GM21786 (cell line): ENCODE results near the gene PLCG1.
A peak's percentile ranks its signal among the peaks of the same experiment; 100 is the strongest.
"Not testable (repeated sequence)": the region's sequence is repeated elsewhere in the genome, so short reads cannot be mapped to it uniquely, and the experiment has no call there.

ENCODE experiments used
- ATAC-seq: cut with Tn5 transposase; IDR thresholded peaks from one replicate; pipeline ENCODE4 v1.9.1; 2021; ENCODE audit not compliant: unreplicated experiment

Gene PLCG1

GRCh38 chr20:41136680-41137613 lies at the start of gene PLCG1:
PLCG1 (plus strand) TSS chr20:41137543; CDS start chr20:41137642, 99 bp downstream.
- peak; percentile 41 for ATAC-seq

GRCh38 chr20:41087777-41088176 lies 49.6 kb upstream of the PLCG1 start:
- no peak for ATAC-seq

DNA sequence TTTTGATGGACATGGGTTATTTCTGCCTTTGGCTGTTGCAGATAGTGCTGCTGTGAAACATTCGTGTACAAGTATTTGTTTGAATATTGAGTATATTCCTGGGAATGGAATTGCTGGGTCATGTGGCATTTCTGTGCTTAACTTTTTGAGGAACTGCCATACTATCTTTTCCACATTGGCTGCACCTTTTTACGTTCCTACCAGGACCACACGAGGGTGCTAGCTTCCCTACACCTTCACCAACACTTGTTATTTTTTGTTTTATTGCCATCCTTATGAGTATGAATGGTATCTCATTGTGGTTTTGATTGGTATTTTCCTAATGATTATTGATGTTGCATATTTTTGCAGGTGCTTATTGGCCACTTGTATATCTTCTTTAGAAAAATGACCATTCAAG lies 47.8 kb upstream of the PLCG1 start:
- no peak for ATAC-seq

DNA sequence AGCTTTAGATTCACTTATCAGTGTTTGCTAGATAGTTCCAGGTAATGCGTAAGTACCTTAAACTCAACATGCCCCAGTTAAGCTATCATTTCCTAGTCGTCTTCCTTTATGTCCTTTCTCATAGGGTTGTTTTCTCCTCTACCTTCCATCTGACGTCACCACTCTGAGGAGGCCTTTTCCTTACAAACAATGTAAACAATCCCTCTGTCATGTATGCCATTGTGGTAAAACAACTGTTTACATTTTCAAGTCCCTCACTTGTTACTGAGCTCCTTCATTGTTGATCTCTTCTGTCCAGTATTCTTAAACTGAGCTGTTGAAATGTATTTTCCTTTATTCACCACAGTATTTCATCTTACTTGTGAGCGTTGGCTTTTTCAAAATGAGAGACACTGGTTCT lies 45.4 kb upstream of the PLCG1 start:
- no peak for ATAC-seq

- no peak for ATAC-seq
Observed at GRCh38 chr20:41094353-41095055, 42.8 kb upstream of the PLCG1 start.

DNA sequence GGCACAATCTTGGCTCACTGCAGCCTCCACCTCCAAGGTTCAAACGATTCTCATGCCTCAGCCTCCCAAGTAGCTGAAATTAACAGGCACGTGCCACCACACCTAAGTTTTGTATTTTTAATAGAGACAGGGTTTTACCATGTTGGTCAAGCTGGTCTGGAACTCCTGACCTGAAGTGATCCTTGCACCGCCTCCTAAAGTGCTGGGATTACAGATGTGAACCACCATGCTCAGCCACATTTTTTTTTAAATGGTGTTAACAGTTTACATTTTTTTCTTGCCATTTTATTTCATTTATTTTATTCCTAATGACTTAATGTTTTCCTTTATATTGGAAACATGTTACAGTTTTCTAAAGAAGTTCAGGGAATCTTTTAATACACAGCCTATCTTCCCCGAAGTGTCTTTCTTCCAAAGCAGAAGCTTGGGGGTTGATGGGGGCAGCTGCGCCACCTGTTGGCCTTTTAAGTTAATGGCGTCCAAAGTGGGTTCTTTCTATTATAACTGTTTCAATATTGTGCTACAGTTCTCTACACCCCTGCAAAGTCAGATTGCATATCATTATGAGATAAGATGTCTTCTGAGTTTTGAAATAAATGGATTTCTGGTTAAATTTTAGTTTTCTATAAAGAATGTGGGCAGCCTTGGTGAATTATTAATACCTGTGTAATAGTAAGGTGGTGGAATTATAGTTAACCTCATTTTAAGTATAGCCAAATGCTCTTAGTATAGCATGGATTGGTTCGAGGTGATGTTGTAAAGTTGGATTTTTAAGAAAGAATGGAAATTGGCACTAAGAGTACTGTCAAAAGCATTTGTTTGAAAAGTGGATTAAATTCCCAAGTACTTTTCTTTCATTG lies 42.0 kb upstream of the PLCG1 start:
- ATAC-seq, result no peak

GRCh38 chr20:41098703-41099250 lies 38.6 kb upstream of the PLCG1 start:
- no peak for ATAC-seq

DNA sequence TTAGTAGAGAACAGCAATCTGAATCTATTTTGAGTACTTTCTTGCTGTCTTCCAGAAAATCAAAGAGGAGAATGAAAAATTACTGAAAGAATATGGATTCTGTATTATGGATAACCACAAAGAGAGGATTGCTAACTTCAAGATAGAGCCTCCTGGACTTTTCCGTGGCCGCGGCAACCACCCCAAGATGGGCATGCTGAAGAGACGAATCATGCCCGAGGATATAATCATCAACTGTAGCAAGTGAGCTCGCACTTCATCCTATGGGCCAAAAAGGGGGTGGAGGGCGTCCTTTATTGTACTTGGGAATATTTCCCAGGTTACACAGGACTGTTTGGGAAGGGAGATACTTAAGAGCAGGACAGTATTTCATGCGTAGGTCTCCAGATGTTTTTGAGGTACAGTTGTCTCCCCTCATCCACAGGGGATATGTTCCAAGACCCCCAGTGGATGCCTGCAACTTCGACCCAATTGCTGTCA lies 37.3 kb upstream of the PLCG1 start:
- no peak for ATAC-seq

GRCh38 chr20:41101660-41102059 lies 35.7 kb upstream of the PLCG1 start:
- ATAC-seq, result no peak

DNA sequence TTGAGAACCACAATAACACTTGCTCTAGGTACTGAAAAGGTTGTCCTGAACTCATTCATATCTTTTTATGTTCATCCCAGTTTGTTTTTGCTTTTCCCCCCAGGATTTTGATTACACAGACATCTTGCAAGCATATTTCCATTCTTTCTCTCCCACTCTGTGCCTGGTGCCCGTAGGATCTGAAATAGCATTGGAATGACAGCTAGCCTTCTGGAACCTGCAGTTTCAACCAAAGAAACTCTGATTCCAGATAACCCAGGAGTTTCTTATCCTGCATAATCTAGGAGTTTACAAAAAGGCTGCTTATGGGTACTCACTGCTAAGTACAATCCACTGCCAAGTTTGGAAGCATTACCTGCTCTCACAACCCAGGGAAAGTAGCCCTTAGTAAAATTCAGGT lies 28.8 kb upstream of the PLCG1 start:
- no peak for ATAC-seq

DNA sequence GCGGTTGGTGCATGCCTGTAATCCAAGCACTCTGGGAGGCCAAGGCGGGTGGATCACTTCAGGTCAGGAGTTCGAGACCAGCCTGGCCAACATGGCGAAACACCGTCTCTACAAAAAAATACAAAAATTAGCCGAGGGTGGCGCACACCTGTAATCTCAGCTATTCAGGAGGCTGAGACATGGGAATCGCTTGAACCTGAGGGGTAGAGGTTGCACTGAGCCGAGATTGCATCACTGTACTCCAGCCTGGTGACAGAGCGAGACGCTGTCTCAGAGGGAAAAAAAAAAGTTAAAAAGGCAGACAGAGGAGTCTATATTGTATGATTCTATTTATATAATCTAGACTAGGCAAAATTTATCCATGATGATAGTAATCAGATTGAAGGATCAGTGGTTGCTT lies 27.3 kb upstream of the PLCG1 start:
- ATAC-seq, result no peak

DNA sequence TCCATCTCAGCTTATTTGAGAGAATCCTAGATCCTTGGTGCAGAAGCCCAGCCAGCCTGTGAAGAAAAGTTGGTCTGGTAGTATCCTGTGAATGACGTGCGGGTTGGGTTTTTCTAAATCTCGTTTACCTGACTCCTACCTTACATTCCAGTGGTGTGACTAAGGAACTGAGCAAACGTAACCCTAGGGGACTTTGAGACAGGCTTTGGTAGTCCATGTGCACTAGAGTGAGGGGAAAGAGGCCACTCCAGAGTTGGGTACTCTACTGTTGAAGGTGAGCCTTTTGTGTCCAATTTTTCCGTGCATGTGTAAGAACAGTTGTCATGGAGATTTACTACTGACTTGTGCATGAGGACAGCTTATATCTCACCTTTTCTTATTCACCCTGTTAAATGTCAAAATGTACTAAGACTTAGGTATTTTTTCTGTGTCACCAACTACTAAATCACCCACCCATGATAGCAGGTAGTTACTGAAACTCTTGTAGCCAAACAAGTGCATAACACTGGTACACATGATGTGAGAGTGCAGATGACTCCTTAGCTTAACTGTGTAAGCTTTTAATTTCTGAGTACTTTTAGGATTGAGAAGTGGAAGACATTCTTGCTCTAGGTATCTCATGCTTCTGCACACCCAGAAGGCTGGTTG lies 26.3 kb upstream of the PLCG1 start:
- ATAC-seq, result no peak

DNA sequence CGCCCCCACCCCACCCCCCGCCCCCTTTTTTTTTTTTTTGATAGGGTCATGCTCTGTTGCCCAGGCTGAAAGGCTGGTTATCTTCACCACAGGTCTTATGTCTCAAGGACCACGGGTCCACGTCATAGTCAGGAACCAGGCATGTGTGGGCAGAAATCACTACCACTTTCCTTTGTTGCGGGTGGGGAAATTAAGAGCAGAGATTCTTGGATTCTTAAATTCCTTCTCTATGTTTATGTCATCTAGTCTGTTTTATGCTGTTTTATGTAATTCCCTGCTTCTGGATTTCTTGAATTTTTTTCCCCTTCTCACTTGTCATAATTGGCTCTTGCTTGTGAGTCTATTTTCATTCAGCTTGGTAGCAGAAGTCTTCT lies 25.8 kb upstream of the PLCG1 start:
- ATAC-seq, result no peak

GRCh38 chr20:41116282-41116956 lies 20.9 kb upstream of the PLCG1 start:
- ATAC-seq, result no peak

- ATAC-seq, result not testable (repeated sequence)
Observed at GRCh38 chr20:41118159-41118558, 19.2 kb upstream of the PLCG1 start.

DNA sequence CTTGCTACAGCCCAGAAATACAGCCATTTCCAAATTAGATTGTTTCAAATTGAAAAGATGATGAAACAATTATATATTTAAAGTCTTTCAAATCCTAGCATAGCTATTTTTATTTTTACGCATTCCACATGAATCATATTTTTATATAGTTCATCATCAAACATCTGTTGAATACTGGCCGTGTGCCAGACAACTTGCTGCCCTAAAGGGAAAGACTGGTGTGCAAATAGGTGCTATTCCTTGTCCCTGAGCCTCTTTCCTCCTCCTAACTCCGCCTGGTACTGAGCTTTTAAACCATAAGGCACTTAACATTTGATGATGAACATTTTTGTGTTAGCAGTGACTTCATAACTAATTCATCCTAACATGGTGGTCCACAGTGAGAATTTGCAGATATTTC lies 18.7 kb upstream of the PLCG1 start:
- no peak for ATAC-seq

- no peak for ATAC-seq
Observed at GRCh38 chr20:41119614-41120561, 17.5 kb upstream of the PLCG1 start.

DNA sequence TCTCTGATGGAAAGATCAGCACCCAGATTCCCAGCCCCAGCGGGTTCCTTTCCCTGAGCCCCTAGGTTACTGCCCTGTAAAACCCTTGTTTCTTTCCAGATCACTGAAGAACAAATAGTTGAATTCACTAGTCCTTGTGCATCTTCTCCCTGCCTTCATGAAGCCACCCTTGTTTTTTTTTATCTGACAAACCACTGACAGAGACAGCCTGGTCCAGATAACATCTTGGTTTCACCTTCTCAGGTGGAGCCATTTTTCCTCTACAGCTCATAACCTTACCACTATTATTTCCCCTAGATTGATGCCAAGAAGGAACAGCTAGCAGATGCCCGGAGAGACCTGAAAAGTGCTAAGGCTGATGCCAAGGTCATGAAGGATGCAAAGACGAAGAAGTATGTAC lies 15.9 kb upstream of the PLCG1 start:
- ATAC-seq, result no peak

DNA sequence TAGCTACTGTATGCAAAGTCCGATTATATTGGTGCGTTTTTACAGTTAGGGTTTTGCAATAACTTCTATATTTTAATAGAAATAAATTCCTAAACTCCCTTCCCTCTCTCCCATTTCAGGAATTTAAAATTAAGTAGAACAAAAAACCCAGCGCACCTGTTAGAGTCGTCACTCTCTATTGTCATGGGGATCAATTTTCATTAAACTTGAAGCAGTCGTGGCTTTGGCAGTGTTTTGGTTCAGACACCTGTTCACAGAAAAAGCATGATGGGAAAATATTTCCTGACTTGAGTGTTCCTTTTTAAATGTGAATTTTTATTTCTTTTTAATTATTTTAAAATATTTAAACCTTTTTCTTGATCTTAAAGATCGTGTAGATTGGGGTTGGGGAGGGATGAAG lies 13.7 kb upstream of the PLCG1 start:
- ATAC-seq, result no peak
